Pons (tissue), 1 donor: ENCODE measurements around the gene CHD5.
A peak's percentile ranks its signal among the peaks of the same experiment; 100 is the strongest.

Source experiments
- DNase-seq: peaks from one replicate; pipeline ENCODE4 v3.0.0-alpha.2; 2016; ENCODE audit warnings: low spot score

The CHD5 gene

DNA sequence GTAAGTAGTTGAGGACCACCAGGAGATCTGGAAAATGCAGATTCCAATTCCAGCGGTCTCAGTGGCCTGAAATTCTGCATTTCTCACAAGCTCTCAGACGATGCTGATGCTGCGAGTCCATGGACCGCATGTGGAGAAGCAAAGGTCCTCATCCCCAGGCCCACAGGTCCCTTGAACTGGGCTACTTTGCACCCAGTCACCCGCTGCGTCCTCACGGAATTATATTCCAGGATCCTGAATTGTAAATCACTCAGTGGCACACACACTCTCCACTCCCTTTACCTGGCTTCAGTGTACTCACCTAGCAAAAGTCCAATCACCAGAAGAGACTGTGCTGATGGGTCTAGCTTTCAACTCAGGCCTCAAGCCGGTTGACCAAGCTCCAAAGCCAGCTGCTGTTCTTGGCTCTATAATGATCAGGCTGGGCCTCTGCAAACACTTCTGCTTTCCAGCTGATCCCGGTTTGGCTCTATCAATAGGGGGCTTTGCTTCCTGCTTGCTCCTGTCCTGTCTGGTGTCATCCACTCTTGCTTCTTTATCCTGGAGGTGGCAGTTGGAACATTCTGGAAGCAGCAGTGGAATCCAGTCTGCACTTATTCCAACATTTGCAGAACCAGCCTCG, 20.2 kb upstream of the CHD5 start:
- DNase-seq: no peak

DNA sequence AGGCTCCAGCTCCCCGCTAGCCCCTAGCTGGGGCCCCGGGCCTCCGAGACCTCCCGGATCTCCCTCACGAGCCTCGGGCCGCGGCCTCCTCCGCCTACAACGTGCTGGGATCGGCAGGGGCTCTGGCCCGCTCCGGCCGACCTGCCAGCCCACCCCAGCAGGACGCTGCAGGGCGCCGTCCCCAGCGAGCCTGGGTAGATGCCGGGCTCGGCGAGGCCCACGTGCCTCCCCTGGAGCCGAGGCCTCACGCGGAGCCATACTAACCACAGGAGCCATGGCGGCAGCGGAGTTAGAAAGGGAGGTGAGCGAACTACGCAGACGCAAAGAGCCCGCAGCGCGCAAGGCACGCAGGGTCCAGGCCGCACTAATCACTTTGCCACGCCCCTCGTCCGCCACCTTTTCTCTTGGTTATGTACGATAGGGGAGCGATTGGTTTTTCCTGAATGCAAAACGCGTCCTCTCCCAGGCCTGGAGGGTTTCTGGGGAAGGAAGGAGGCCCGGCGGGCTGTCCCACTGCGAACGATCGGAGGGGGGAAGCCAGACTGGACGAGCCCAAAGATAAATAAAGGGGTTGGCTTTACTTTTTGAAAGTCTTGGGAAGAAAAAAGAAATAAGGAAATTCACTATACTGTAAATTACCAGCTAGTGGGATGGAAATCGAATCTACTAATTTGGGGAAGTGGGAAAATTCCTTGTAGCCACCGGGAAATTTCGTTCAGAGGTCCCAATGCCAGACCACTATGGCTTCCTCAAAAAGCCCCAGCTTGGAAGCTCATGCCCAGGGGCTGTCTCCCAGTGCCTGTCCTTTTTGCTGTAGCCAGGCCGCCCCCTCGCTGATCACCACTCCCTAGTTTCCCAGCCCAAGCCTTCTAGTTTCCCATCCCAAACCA, 19.4 kb upstream of the CHD5 start, which contains the start of gene RPL22:
Gene RPL22, minus strand, starts transcription at position 298 of the 890 bp plus-strand sequence. Its CDS starts 22 bp downstream, at position 276.
- DNase-seq: peak; percentile 99

DNA sequence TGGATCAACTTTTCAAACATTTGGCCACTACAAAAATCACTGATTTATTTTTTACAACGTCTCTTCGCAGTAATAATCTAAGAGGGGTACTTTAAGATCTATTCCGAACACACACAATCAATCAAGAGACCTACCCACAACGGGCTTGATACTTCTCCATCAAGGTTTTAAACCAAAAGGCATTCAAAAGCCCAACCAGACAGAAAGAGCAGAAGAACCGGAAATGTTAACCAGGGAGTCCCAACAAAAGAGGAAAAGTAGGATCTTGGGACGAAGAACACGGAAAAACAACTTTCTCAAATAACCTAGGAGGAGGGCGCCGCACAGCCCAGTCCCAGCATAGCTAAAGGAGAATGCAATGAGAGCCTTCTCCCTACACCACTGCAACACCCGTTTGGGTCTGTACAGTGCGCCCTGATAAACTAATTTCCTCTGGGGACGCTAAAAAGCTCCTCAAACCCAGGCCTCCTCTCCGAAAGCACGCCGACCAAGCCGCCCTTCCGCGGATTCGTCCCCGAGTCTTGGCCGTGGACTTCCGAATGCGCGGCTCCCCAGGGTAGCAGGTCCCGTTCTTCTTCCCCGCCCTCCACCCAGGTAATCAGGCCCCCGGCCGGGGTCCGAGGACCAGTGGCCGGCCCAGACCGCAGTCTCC, 18.7 kb upstream of the CHD5 start:
- DNase-seq: no peak

DNA sequence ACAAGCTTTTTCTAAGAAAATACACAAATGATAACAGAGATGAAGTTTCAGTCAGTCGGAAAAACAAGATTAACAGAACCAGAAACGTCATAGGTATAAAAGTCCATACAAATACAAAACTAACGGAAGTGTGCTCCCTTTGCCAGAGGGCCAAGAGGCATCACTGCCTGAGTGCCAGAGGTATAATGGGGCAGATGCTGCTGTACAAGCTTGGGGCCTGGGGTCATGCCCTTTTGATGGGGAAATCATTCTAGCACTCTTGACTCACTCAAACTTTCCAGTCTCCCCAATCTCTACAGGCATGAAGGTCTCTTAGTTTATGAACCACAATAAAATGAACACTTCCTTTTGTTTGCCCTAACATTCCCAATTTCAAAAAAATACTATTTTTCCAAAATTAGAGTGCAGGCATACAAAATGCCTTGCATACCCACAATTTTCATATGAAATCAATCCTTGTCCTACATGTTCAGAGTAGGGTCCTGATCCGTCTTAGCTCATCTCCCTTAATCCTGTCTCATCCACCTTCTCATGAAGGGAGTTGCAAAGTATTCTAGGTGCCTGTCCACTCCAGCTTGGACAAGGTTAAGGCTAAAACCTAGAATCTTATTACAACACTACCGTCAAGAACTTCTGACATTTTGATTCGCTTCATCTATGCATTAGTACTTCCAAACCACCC, 17.8 kb upstream of the CHD5 start:
- DNase-seq: no peak

DNA sequence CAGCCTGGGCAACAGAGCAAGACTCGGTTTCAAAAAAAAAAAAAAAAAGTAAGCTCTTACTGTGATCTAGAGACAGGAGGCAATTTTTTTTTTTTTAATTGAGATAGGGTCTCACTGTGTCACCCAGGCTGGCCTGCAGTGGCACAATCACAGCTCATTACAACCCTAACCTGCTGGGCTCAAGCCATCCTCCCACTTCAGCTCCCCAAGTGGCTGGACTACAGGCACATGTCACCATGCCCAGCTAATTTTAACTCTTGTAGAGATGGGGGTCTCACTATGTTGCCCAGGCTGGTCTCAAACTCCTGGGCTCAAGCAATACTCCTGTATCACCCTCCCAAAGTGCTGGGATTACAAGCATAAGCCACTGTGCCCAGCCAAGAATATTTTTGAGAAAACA, 11.8 kb upstream of the CHD5 start:
- DNase-seq: no peak

DNA sequence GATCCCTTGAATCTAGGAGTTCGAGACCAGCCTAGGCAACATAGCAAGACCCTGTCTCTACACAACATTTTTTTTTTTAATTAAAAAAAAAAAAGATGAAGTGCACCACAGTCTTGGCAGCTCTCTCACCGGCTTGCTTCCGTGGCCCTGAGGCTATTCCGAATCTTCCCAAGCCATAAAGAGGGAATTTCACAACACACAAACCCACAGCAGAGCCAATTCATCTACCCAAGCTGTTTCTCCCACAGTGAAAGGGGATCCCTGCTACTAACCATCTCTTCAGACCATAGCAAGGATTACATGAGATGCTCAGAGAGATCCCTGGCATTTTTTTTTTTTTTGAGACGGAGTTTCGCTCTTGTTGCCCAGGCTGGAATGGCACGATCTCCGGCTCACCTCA, 8.3 kb upstream of the CHD5 start:
- DNase-seq: no peak

DNA sequence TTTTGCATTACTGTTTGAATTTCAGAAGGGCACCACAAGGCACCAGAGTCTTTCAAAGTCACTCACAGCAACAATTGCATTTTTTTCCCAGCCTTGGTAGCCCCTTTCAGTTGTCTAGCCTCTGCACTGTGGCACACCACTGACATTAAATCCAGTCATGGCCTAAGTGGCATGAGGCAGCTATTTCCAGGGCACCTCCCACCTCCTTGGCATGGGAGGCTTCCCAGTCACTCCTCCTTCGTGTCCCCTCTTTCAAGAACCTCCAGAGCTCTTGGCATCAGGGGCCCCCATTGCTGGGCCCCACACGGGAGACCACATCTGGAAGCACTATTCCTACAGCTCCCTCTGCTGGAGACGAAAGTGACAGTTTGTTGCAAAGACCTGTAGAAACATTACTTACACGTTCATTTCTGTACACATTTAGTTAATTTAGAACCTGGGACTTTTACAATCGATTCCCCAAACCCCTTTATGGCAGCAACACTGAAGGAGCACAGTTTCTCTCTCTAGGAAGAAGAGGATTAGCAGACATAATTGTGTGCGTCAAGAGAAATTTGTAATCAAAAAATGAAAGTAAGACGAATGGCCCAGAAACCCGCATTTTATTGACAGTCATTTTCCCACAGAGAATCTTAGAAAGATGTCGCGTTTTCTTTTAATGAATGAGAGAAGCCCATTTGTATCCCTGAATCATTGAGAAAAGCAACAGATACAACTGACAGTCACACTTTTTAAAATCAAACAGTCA, 5.7 kb upstream of the CHD5 start:
- DNase-seq: no peak

DNA sequence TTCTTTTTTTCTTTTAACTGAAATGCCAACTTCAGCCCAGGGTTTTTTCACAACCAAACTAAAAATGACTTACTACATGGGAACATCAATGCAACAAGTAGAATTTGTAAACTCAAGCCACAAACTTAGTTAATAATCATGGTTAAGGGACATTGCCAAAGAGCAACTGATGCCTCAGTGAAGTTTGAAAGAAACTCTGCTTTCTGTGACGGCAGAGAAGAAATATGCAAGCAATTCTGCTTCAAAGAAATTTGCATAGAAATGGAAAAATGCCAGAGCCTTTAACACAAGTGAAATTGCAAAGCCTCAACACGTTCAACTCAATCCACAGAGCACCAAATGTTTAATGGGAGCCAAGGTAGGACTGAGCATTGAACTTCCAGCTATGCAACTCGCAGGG, 5.0 kb upstream of the CHD5 start:
- DNase-seq: no peak

DNA sequence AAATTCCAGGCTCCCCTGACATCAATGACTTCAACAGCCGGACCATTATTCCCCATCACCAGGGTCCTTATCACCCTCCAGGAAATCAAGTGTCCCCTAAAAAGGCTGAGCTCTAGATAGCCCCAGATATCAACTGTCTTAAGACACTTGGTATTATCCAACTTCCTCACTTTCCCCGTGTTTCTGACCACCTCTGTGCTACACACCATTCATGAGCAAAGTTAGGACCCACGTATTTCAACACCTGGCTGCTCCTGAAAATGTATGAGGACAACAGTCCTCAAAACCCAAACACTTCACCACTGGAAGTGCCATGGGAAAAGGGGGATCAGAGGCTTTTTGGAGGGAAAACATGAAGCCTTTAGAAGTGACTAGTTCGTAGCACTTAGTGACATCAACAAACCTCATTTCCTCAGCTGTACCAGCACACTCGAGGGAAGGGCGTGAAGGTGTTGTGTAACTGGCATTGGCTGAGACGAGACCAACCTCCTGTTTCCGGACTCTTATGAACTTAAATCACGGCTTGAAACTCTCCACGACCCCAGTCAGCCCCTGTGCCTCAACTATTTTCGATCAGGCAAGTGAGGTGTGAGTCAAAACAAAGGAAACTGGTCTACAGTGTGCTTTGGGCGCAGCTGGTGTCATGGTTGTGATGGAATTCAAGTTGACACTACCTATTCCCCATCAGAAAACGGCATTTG, 4.1 kb upstream of the CHD5 start:
- DNase-seq: no peak

DNA sequence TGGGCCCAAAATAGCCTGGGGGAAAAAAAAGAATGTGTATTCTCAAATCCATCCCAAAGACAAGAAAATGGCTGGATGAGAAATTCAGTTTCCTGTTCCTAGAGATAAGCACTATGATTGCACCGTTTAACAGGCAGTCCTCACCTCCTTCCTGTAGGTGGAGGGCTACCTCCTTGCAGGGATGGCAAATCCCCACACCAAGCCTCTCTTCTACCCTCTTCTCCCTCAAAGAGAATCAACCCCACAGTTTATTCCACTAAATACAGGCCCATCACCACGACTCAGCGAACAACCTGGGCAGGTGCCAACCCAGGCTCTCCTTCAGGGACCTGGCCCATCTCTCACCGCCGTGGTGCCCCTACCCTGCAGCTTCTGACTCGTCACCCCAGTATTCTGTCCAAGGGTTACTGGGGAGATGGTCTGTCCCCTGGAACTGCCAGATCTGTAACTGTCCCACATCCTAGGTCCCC, 3.4 kb upstream of the CHD5 start:
- DNase-seq: no peak

DNA sequence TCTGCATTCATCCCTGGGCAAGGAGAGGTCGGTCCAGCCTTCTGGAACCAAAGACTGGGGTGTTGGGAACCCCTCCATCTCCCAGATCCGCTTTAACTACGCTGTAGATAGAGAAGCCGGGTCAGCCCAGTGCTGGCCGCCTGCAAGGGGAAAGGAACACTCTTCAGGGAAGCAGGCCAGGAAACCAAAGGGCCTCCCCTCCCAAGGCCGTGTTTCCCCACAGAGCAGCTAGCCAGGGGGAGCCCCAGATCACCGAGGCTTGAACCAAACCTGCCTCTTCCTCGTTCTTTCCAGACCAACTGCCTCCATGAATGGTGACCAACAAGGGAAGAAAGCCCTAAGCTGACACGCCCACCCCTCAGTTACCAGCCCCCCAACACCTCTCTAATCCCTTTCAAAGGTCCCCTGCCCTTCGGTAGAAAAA, 1.2 kb upstream of the CHD5 start:
- DNase-seq: no peak

DNA sequence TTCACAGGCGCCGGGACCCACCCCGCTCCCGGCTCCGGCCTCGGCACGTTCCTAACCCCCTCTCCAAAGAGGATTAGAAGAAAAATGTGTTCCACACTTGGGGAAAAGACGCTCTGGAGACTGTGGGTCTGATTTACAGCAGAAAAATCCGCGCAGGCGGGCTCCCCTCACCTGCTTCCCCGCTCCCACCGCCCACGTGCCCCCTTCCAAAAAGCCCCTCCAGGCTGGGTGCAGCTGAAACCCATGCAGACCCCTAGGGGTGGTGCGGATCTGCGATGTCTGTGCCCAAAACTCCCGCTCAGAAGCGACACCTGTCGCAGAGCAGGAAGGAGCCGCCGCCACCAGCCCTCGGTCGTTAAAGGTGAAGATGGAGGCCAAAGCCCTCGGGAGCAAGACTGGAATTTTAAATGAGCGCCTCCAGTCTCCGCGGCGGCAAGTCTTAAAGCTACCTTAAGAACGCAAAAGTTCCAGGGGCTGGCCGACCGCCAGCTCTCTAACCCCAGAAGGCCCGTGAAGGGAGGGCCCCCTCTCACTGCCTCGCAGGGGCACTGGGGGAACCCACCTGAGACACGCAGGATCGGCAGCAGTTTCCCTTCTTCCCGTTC, 688 bp upstream of the CHD5 start:
- no peak for DNase-seq

DNA sequence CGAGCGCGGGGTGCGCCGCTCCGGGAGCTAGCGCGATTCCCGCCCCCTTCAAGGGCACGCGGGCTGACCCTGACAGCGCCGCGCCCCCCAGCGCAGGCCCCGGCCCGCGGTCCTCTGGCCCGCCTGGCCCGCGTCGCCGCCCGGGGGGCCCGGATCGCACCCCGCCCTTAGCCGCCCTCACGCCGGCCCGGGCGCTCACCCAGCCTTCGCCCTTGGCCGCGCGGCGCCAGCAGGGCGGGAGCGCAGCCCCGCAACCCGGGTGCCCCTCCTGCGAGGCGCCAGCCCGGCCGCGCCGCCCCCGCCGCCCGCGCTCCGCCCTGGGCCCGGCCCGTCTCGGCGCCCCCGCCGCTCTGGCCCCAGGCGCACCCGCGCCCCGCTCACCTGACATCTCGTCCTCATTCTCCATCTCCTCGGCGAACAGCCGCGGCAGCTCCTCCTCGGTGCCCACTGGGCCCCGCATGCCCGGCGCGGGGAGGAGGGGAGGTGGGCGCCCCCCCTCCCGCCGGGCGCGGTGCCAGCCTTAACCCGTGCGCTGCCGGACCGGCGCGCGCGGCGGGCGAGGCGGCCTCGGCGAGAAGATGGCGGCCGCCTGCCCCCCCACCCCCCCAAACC, 451 bp downstream of the CHD5 start:
- no peak for DNase-seq

DNA sequence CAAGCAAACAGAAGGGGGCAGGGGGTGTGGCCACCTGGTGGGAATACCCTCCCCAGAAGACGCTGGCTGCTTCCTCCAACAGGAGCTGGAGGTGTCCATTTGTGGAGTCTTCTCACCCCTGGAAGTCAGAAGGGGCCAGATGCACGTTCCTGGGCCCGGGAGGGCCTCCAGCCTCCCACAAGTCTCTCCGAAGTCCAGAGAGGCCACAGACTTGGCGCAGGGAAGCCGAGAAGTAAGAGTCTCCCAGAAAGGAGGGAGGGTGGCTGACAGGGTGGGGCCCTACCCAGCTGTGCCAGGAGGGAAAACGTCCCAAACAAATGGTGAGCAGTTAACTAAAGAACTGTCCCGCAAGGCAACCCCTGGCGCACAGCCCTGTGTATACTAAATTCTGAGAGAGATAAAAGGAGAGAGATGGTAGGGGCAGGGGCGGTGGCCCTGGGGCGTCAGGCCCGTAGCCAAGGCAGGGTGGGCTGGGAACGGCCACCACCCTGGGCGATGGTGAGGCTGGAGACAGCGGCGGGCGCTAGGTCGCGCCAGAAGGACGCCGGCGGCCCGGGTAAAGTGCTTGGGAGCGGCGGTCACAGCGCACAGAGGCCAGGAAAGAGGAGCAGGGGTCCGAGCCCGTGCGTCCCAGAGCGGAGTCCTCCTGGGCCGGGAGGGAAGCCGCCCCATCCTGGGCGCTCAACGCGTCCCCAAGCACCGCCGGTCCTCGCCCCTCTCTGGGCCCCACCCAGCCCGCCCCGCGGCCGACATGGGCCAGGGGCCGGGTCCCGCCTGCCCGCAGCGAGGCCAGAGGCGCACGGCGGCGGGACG, 1.2 kb downstream of the CHD5 start:
- no peak for DNase-seq

DNA sequence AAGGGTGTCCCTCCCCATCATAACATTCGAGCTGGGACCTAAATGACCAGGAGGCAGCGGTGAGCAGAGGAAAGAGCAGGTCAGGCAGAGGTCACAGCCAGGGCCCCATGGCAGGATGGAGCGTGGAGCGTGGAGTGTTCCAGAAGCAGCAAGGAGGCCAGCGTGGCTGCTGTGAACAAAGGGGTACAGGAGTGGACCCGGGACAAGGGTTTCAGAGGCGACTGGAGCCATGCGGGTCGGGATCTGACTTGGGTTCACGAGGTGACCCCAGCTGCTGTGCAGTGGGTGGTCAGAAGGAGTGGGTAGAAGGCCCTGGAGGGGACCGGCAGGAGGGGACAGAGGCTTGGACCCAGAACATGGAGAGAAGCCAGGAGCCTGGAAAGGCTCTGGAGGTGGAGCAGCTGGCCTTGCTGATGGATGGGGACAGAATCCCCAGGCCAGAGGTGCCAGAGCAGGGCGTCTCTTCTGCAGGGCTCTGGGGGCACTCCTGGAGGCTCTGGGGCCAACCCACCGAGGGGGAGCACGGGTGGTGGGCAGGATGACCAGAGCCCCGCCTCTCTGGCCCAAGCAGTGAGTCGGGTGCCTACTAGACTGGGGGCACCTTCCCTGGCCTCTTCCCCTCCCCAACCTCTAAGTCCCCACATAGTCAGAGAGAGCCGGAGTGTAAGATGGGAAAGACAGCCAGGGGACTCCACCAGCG, 2.3 kb downstream of the CHD5 start:
- no peak for DNase-seq

DNA sequence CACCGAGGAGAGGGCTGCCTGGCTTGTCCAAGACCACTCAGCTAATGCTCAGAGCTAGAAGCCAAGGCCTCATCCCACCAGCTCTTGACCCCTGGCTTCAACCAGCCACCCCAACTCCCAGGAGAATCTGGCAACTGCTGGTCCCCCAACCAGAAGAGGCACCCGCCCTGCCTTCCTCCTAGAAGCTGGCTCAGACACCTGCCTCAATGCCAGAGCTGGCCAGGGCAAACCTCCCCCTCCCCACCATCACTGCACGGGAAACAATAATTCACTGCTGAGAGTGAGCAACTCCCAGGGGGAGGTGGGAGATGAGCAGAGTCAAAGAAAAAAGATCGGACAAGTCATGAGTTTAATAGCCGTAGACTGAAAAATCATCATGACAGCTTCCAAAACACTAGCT, 3.3 kb downstream of the CHD5 start:
- no peak for DNase-seq

DNA sequence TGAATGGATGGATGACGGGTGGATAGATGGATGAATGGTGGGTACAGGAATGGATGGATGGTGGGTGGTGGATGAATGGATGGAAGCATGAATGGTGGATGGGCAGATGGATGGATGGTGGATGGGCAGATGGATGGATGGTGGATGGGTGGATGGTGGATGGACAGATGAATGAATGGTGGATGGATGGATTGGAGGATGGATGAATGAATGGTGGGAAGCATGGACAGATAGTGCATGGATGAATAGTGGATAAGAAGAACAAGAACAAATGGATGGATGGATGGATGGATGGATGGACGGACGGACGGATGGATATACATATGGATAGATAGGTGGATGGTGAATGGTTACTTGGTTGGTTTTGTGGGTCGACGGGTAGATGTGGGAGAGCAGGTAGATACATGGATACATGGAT, 4.7 kb downstream of the CHD5 start:
- no peak for DNase-seq

DNA sequence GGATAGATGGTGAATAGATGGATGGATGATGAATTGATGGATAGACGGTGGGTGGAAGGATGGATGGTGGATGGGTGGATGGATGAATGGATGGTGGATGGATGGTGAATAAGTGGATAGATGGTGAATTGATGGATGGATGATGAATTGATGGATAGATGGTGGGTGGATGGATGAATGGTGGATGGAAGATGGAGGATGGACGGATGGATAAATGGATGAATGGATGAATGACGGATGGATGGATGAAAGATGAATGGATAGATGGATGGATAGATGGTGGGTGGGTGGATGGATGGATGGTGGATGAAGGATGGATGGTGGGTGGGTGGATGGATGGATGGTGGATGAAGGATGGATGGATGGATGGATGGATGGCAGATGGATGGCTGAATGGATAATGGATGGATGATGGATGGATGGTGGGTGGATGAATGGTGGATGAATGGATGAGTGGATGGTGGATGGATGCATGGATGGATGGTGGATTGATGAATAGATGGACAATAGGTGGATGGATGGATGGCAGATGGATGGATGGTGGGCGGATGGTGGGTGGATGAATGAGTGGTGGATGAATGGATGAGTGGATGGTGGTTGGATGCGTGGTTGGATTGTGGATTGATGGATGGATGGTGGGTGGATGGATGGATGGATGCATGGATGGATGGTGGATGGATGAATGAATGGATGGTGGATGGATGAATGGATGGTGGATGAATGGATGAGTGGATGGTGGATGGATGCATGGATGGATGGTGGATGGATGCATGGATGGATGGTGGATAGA, 5.3 kb downstream of the CHD5 start:
- DNase-seq: no peak
